ENCODE data around the gene PLEKHG4B. TPM values are rescaled to one million over a fixed set of nuclear protein-coding genes. Genes with fewer than 3 reads are reported as not detected.

Gene PLEKHG4B
- total and polyA plus RNA-seq, 2 of the 8 experiments (the other 6 are each of a cell fraction or from before 2014, with no cell fraction given) = 31.1 to 43.6 TPM

DNA sequence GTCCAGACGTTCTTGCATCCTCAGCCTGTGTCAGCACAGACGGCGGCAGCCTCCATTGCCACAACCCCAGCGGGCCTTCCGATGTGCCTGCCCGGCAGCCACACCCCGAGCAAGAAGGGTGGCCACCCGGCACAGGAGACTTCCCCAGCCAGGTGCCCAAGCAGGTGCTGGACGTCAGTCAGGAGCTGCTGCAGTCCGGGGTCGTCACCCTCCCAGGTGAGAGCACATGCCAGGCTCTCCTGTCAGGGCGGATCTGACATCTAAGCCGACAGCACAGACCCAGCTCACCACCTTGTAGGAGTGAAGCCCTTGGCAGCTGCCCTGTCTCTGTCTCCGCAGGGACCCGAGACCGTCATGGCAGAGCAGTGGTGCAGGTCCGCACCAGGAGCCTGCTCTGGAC, 51.1 kb downstream of the PLEKHG4B start:
- H3K79me1 ChIP-seq (ENCODE audit: low read depth, low read length) = peaks cover 4% of the 10 kb centered on the region
- peaks cover 0 to 5% (median under 1%) of the 10 kb centered on the region in 4 experiments; a peak in 4 of 7 replicates for H3K4me1 ChIP-seq (replicated peaks in 1 of 4; ENCODE audit: control insufficient read depth in 3 of 4, insufficient read depth in 4 of 4, low read length in 3 of 4)
- H2AK5ac ChIP-seq (ENCODE audit: low read depth, low read length) = no peak overlapping the region
- no peak overlapping the region for H3K4me2 ChIP-seq (ENCODE audit: insufficient read depth in 1 of 2, low read depth in 2 of 2, low read length in 2 of 2)
- H3K4me3 ChIP-seq (ENCODE audit: extremely low read depth in 1 of 4, insufficient read depth in 2 of 4, low read depth in 3 of 4, low read length in 4 of 4) = no peak overlapping the region
- no peak overlapping the region for H2BK20ac ChIP-seq (ENCODE audit: low read length)
- no peak overlapping the region for H2BK15ac ChIP-seq (ENCODE audit: low read length)
- no peak overlapping the region for H4K5ac ChIP-seq (ENCODE audit: insufficient read length, low read depth, low read length)
- no peak overlapping the region for H3K56ac ChIP-seq (replicated peaks; ENCODE audit: insufficient read length, low read depth, low read length)
- peak overlapping the region; percentile 62; the same call in 1 of the 2 replicates for H4K8ac ChIP-seq (ENCODE audit: extremely low read depth, insufficient read depth, low read length)
- no peak overlapping the region for H2BK5ac ChIP-seq (ENCODE audit: low read depth, low read length)
- H2BK12ac ChIP-seq (ENCODE audit: low read depth, low read length) = no peak overlapping the region
- H3K9me3 ChIP-seq (ENCODE audit: insufficient read depth in 2 of 2, low read depth in 1 of 2, low read length in 1 of 2) = peaks cover 8 to 18% of the 10 kb centered on the region in 2 experiments; a peak in 3 of 4 replicates
- no peak overlapping the region for H3K27ac ChIP-seq (ENCODE audit: low read depth, low read length)
- no peak overlapping the region for H2AFZ ChIP-seq (ENCODE audit: low read length)
- H3K18ac ChIP-seq (ENCODE audit: extremely low read depth, low read length) = no peak overlapping the region
- H3K14ac ChIP-seq (ENCODE audit: insufficient read length) = no peak overlapping the region
- H3K27me3 ChIP-seq (replicated peaks in 1 of 4; ENCODE audit: control insufficient read depth in 3 of 4, extremely low read depth in 1 of 4, insufficient read depth in 3 of 4, low read length in 3 of 4) = no peaks in the 10 kb centered on the region
- H3K9ac ChIP-seq (replicated peaks in 1 of 4; ENCODE audit: extremely low read depth in 1 of 4, low read depth in 3 of 4, low read length in 3 of 4) = no peak overlapping the region
- POLR2A ChIA-PET (ENCODE audit: partially characterized antibody) = interaction anchor here (1.1 to 4.0 kb wide), 3 partner anchors 12 to 95 kb away, joined by 4 to 15 read pairs (median 5); no protein-coding TSS in a partner anchor
- no peak overlapping the region for H3K23ac ChIP-seq (ENCODE audit: insufficient read length)
- H3K36me3 ChIP-seq (ENCODE audit: control insufficient read depth in 2 of 4, insufficient read depth in 4 of 4, low read length in 3 of 4) = peaks cover 8 to 72% (median 46%) of the 10 kb centered on the region in 4 experiments; a peak in 7 of 8 replicates
- H3K4ac ChIP-seq (replicated peaks; ENCODE audit: insufficient read length, low read depth, low read length) = no peak overlapping the region
- CTCF ChIA-PET (ENCODE audit: partially characterized antibody) = interaction anchor here (1.1 to 1.7 kb wide), 2 partner anchors 22 to 45 kb away, joined by 3 to 6 read pairs; no protein-coding TSS in a partner anchor
- no peak for TF ChIP-seq SIX5 (IDR thresholded peaks at IDR 0.05; ENCODE audit: low read depth, low read length)
- TF ChIP-seq TAF7 (optimal IDR thresholded peaks at IDR 0.05; ENCODE audit: borderline replicate concordance, low read depth, low read length) = no peak
- DNase-seq (ENCODE audit: low read depth in 1 of 2, low spot score in 2 of 2) (peak in 1 of 2 experiments; percentile 29), FAIRE-seq (no peak)
- no peaks in the 10 kb centered on the region for H3K79me2 ChIP-seq (ENCODE audit: control insufficient read depth in 1 of 2, insufficient read depth in 2 of 2, low read length in 2 of 2)
- peaks cover 5 to 9% of the 10 kb centered on the region in 2 experiments for H4K20me1 ChIP-seq (replicated peaks in 1 of 2; ENCODE audit: control insufficient read depth in 1 of 2, insufficient read depth in 2 of 2, low read length in 2 of 2)
- no peak overlapping the region for H2BK120ac ChIP-seq (replicated peaks; ENCODE audit: low read depth, low read length)
- 93% methylated on average over 17 of the region's 17 CpGs; no CpG with 5 or more reads in 1 of the 2 experiments for WGBS, 2 experiments (ENCODE audit: extremely low coverage in 1 of 2, insufficient coverage in 1 of 2, insufficient read length in 1 of 2, insufficient replicate concordance in 2 of 2, low coverage in 1 of 2, low lambda C conversion rate in 2 of 2, missing lambda C conversion rate in 1 of 2)
- H4K91ac ChIP-seq (replicated peaks; ENCODE audit: insufficient read length, low read length) = no peak overlapping the region
- 0 out of 2 replicates have a peak, but pooled peaks cover 3% of the 10 kb centered on the region for H3K23me2 ChIP-seq (ENCODE audit: low read depth, low read length)
